GM12878 (cell line): ENCODE results near the gene VDR. TPM values are rescaled to one million over a fixed set of nuclear protein-coding genes. Genes with fewer than 3 reads are reported as not detected.

Source experiments
- ATAC-seq: fragments of 200-7000 bp; cut with Tn5 transposase; 3 replicates; pipeline ENCODE4 v1.9.1; 2020; ENCODE audit warnings: mild to moderate bottlenecking, moderate library complexity
- BruUV-seq: library from RNA; stranded (reverse); fragments of 400-500 nt; replicated peaks from 2 replicates; lab custom pipeline; 2021; lab: Mats Ljungman, UMichigan
- CTCF ChIA-PET: fragments of 300-600 bp; sonication (Branson Sonifier 250); formaldehyde crosslinking; extraction: SDS; loops from one replicate; lab custom pipeline; 2021; ENCODE audit warnings: inconsistent platforms; lab: Yijun Ruan, JAX
- POLR2A ChIA-PET: fragments of 350-600 bp; formaldehyde crosslinking; extraction: SDS; loops from one replicate; lab custom pipeline; 2021; ENCODE audit warnings: inconsistent platforms; lab: Charles Lee
- RAD21 ChIA-PET: fragments of 300-600 bp; sonication (Branson Sonifier 250); formaldehyde crosslinking; loops from one replicate; lab custom pipeline; 2023; ENCODE audit warnings: antibody characterized with exemption; ENCODE audit not compliant: unreplicated experiment; lab: Charles Lee
- SMC1A ChIA-PET: fragments of 300-600 bp; sonication (Branson Sonifier 250); formaldehyde crosslinking; loops from one replicate; lab custom pipeline; 2023; ENCODE audit not compliant: unreplicated experiment, uncharacterized antibody; lab: Charles Lee
- DNase-seq: peaks from one replicate; pipeline ENCODE4 v3.0.0-alpha.2; 2011; ENCODE audit warnings: low read depth, low spot score
- FAIRE-seq: peaks from 3 replicates; lab custom pipeline; 2011; peaks lifted over from hg19 to GRCh38; lab: Jason Lieb, UNC
- H2AFZ ChIP-seq: 2 replicates; pipeline ENCODE4 v1.6.0; 2011; ENCODE audit warnings: low read depth, low read length, control low read depth; ENCODE audit not compliant: control insufficient read depth
- H3K27ac ChIP-seq: 2 replicates; pipeline ENCODE4 v1.5.1; 2011; ENCODE audit warnings: control low read depth; ENCODE audit not compliant: control insufficient read depth, insufficient read depth
- H3K27me3 ChIP-seq, 2 experiments: replicated peaks in 1 of 2; 2 replicates each; pipeline versions ENCODE4 v1.6.0 to v1.6.1; 2011; ENCODE audit warnings: low read length in 1 of 2; ENCODE audit not compliant: control insufficient read depth in 2 of 2, insufficient read depth in 2 of 2
- H3K36me3 ChIP-seq, 2 experiments: 2 replicates each; pipeline ENCODE4 v1.5.1; 2011; ENCODE audit warnings: low read length in 1 of 2; ENCODE audit not compliant: control insufficient read depth in 2 of 2, insufficient read depth in 2 of 2
- H3K4me1 ChIP-seq: 2 replicates; pipeline ENCODE4 v1.6.1; 2011; ENCODE audit warnings: mild to moderate bottlenecking, low read length, moderate library complexity, mixed read lengths; ENCODE audit not compliant: control insufficient read depth, insufficient read depth
- H3K4me2 ChIP-seq: 2 replicates; pipeline ENCODE4 v1.6.0; 2011; ENCODE audit warnings: control low read depth; ENCODE audit not compliant: control insufficient read depth, insufficient read depth
- H3K4me3 ChIP-seq: fragments of 200-600 bp; sonication (generic); 2 replicates; pipeline ENCODE4 v1.5.1; 2016
- H3K79me2 ChIP-seq: 2 replicates; pipeline ENCODE4 v1.6.0; 2011; ENCODE audit warnings: low read length; ENCODE audit not compliant: control insufficient read depth, insufficient read depth
- H3K9ac ChIP-seq: 2 replicates; pipeline ENCODE4 v1.8.0; 2011; ENCODE audit warnings: low read length, control low read depth, mixed read lengths; ENCODE audit not compliant: control insufficient read depth, insufficient read depth
- H3K9me3 ChIP-seq: replicated peaks from 3 replicates; pipeline ENCODE4 v1.5.1; 2011; ENCODE audit warnings: mild to moderate bottlenecking, low read length; ENCODE audit not compliant: control insufficient read depth, insufficient read depth
- H4K20me1 ChIP-seq: 2 replicates; pipeline ENCODE4 v1.6.0; 2011; ENCODE audit not compliant: control insufficient read depth, insufficient read depth
- BHLHE40 ChIP-seq, 2 experiments: fragments of 450-650 bp in 1 of 2; IDR thresholded peaks; 2 replicates each; pipeline ENCODE4 v1.6.1; 2011 to 2017; ENCODE audit warnings: low read depth in 2 of 2, borderline replicate concordance in 1 of 2, improper control_type of control experiment in 1 of 2, low read length in 1 of 2, mild to moderate bottlenecking in 1 of 2
- HDAC2 ChIP-seq: fragments of 200-600 bp; sonication (generic); IDR thresholded peaks from 2 replicates; pipeline ENCODE4 v1.6.1; 2017
- IKZF2 ChIP-seq, 2 experiments: fragments of 450-650 bp; IDR thresholded peaks; 2 replicates each; pipeline ENCODE4 v1.6.1; 2017; ENCODE audit warnings: mild to moderate bottlenecking in 2 of 2, moderate library complexity in 2 of 2
- KLF5 ChIP-seq: fragments of 450-650 bp; IDR thresholded peaks from 2 replicates; pipeline ENCODE4 v1.6.1; 2014; ENCODE audit warnings: mild to moderate bottlenecking; ENCODE audit not compliant: partially characterized antibody
- MTA2 ChIP-seq: fragments of 450-650 bp; IDR thresholded peaks from 2 replicates; pipeline ENCODE4 v1.6.1; 2016; ENCODE audit warnings: low read depth, mild to moderate bottlenecking, moderate library complexity
- MTA3 ChIP-seq: IDR thresholded peaks from 2 replicates; pipeline ENCODE4 v1.6.1; 2012; ENCODE audit warnings: low read length, inconsistent platforms, borderline replicate concordance
- MYB ChIP-seq: fragments of 150-350 bp; IDR thresholded peaks from 2 replicates; pipeline ENCODE4 v1.6.1; 2014; ENCODE audit warnings: mild to moderate bottlenecking, low read depth, low read length, borderline replicate concordance
- NFYA ChIP-seq: IDR thresholded peaks from 2 replicates; pipeline ENCODE4 v1.6.1; 2011; ENCODE audit warnings: low read depth, mild to moderate bottlenecking, low read length, improper control_type of control experiment, borderline replicate concordance
- PAX5 ChIP-seq: IDR thresholded peaks from 2 replicates; pipeline ENCODE4 v1.6.1; 2011; ENCODE audit warnings: low read depth, low read length, borderline replicate concordance
- POU2F2 ChIP-seq: IDR thresholded peaks from 3 replicates; pipeline ENCODE4 v1.6.1; 2011; ENCODE audit warnings: low read depth, mild to moderate bottlenecking, low read length, borderline replicate concordance
- RAD51 ChIP-seq: fragments of 450-650 bp; IDR thresholded peaks from 2 replicates; pipeline ENCODE4 v1.6.1; 2016; ENCODE audit warnings: moderate library complexity, mild to moderate bottlenecking, inconsistent platforms
- RUNX3 ChIP-seq: IDR thresholded peaks from 2 replicates; pipeline ENCODE4 v1.6.1; 2012; ENCODE audit warnings: low read length, inconsistent platforms
- SPI1 ChIP-seq: IDR thresholded peaks from 2 replicates; pipeline ENCODE4 v1.6.1; 2011; ENCODE audit warnings: low read depth, mild to moderate bottlenecking, low read length, moderate library complexity, borderline replicate concordance; ENCODE audit not compliant: insufficient read depth
- SUZ12 ChIP-seq: fragments of 200-600 bp; sonication (generic); IDR thresholded peaks from one replicate; pipeline ENCODE4 v1.6.1; 2018; ENCODE audit warnings: antibody characterized with exemption, mild to moderate bottlenecking; ENCODE audit not compliant: unreplicated experiment
- TCF12 ChIP-seq: IDR thresholded peaks from 2 replicates; pipeline ENCODE4 v1.6.1; 2011; ENCODE audit warnings: low read depth, mild to moderate bottlenecking, low read length
- YY1 ChIP-seq: IDR thresholded peaks from 2 replicates; pipeline ENCODE4 v1.6.1; 2011; ENCODE audit warnings: low read depth, mild to moderate bottlenecking, low read length
- WGBS: methylation state at CpG from one replicate; pipeline ENCODE4 v1.1.6; 2016; ENCODE audit warnings: low lambda C conversion rate; ENCODE audit not compliant: insufficient replicate concordance, insufficient coverage; ENCODE audit errors: missing lambda C conversion rate; 5-methylcytosine and 5-hydroxymethylcytosine counted together
- in situ Hi-C: fragments of 300-500 bp; cut with MboI; formaldehyde crosslinking; loops from 9 replicates; pipeline ENCODE4 v1.14.3; 2018; ENCODE audit warnings: mixed read lengths
- intact Hi-C: fragments of 100-400 bp; cut with micrococcal nuclease; formaldehyde crosslinking; loops from one replicate; pipeline ENCODE4 v1.14.2; 2022; ENCODE audit not compliant: unreplicated experiment
- polyA plus RNA-seq, 11 experiments: library from polyadenylated mRNA; depleted of rRNA in 4 of 11; unstranded in 6 of 11; stranded (reverse) in 5 of 11; fragments of >200 nt; fragmentation: Nextera tagmentation in 4 of 11; fragmentation: Illumina TruSeq in 1 of 11; extraction: Ambion mirVana in 4 of 11; extraction: Trizol in 1 of 11; gene quantifications; 1 replicate in 1 of 11; 2 replicates in 10 of 11; pipeline versions ENCODE4 v1.2.1 to v1.2.3, GENCODE V29; 2011 to 2016; ENCODE audit warnings: inconsistent platforms in 2 of 11, missing spikeins in 2 of 11, low read depth in 1 of 11
- total RNA-seq, 4 experiments: library from RNA; depleted of rRNA in 3 of 4; stranded (reverse); fragments of >200 nt in 3 of 4; fragmentation: Illumina TruSeq in 1 of 4; extraction: Trizol in 1 of 4; gene quantifications; 2 replicates each; pipeline versions ENCODE4 v1.2.1 to v1.2.3, GENCODE V29; 2013 to 2021
- TF ChIP-seq, protein P1 (sequence below): IDR thresholded peaks from 2 replicates; pipeline ENCODE4 v1.6.1; 2011; ENCODE audit warnings: borderline replicate concordance, low read depth, mild to moderate bottlenecking, moderate library complexity, low read length; ENCODE audit not compliant: insufficient read depth, poor library complexity, severe bottlenecking
- TF ChIP-seq, protein P2 (sequence below): fragments of 450-650 bp; IDR thresholded peaks from 2 replicates; pipeline ENCODE4 v1.6.1; 2017; ENCODE audit warnings: low read depth, mild to moderate bottlenecking, moderate library complexity
- TF ChIP-seq, protein P3 (sequence below): IDR thresholded peaks from 2 replicates; pipeline ENCODE4 v1.6.1; 2012; ENCODE audit warnings: low read depth, low read length, improper control_type of control experiment

Gene VDR
- total and polyA plus RNA-seq, 10 of the 15 experiments (the other 5 are each of a cell fraction or from before 2014, with no cell fraction given) = 0.27 to 7.9 (median 3.0) TPM

DNA sequence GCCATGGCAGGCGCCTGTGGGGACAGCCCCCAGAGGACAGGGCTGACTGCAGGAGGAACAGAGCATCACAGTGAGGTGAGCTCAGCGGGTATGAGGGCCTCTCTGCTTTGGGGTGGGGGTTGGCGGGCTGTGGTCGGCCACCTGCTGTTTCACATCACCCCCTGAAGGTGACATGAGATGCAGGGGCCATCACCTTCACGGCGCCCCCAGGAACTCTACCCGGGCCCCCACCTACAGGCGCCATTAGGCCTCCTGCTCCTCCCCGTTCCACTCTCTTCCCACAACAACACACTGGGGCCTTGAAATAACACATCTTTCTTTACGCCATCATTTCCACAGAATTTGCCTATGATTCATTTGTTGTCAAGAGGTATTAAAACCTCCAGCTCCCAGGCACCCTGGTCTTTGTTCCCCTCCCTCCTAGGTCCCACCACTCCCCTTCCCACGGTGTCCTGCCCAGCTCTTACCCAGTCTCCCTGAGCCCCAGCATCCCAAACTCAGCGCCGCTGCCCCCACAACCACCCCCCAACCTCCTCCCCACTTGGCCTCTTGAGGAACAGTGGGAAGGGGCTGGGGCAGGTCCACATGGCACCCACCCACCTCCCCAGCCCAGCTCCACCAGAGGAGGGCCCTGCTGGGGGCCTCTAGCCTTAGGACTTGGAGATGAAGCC is 72.4 kb downstream of the VDR start:
- Histone ChIP-seq H4K20me1 (no peaks in the 10 kb centered on the region), H3K27ac (peak overlapping the region; percentile 55), H3K4me3 (peak overlapping the region; percentile 29; the same call in 1 of the 2 replicates), H3K9me3 (no peaks in the 10 kb centered on the region), H3K4me1 (peaks cover 65% of the 10 kb centered on the region), H3K27me3 (no peaks in the 10 kb centered on the region; a peak in 1 of 4 replicates), H3K36me3 (no peaks in the 10 kb centered on the region), H3K9ac (peak overlapping the region; percentile 38), H3K4me2 (peak overlapping the region; percentile 77), H3K79me2 (no peaks in the 10 kb centered on the region), H2AFZ (peak overlapping the region; percentile 48)
- 13% methylated on average over 13 of the region's 13 CpGs for WGBS
- ChIA-PET RAD21 (interaction anchor here (0.8 to 12.6 kb wide), 12 partner anchors 9 to 117 kb away, joined by 3 to 202 read pairs (median 5); partner anchors contain the start of gene HDAC7), SMC1A (interaction anchor here (0.8 to 4.1 kb wide), 13 partner anchors 9 to 90 kb away, joined by 3 to 24 read pairs (median 4); no protein-coding TSS in a partner anchor), CTCF (interaction anchor here (0.8 to 14.0 kb wide), 9 partner anchors 13 to 117 kb away, joined by 3 to 215 read pairs (median 85); partner anchors contain the start of genes HDAC7 and SLC48A1), POLR2A (interaction anchor here (0.6 to 5.4 kb wide), 10 partner anchors 10 to 77 kb away, joined by 3 to 46 read pairs (median 4); no protein-coding TSS in a partner anchor)
- no peak for DNase-seq
- in situ Hi-C loops = no loop called here
- no peak for FAIRE-seq
- peak; percentile 76 for ATAC-seq
- intact Hi-C loops = no loop called here
- no TSS peak for BruUV-seq
- peak; percentile 26 to 55; a peak in 2 of 4 replicates for TF ChIP-seq BHLHE40 (IDR thresholded peaks at IDR 0.05; ENCODE audit: borderline replicate concordance in 1 of 2, low read depth in 2 of 2, low read length in 1 of 2)
- TF ChIP-seq, protein P1, sequence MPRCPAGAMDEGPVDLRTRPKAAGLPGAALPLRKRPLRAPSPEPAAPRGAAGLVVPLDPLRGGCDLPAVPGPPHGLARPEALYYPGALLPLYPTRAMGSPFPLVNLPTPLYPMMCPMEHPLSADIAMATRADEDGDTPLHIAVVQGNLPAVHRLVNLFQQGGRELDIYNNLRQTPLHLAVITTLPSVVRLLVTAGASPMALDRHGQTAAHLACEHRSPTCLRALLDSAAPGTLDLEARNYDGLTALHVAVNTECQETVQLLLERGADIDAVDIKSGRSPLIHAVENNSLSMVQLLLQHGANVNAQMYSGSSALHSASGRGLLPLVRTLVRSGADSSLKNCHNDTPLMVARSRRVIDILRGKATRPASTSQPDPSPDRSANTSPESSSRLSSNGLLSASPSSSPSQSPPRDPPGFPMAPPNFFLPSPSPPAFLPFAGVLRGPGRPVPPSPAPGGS = peak; percentile 68
- no peak for TF ChIP-seq NFYA
- TF ChIP-seq, protein P2, sequence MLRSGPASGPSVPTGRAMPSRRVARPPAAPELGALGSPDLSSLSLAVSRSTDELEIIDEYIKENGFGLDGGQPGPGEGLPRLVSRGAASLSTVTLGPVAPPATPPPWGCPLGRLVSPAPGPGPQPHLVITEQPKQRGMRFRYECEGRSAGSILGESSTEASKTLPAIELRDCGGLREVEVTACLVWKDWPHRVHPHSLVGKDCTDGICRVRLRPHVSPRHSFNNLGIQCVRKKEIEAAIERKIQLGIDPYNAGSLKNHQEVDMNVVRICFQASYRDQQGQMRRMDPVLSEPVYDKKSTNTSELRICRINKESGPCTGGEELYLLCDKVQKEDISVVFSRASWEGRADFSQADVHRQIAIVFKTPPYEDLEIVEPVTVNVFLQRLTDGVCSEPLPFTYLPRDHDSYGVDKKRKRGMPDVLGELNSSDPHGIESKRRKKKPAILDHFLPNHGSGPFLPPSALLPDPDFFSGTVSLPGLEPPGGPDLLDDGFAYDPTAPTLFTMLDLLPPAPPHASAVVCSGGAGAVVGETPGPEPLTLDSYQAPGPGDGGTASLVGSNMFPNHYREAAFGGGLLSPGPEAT = 0 out of 2 replicates have a peak, but pooled peaks have one; percentile 18
- no peak for TF ChIP-seq SUZ12
- TF ChIP-seq MTA3 = 0 out of 2 replicates have a peak, but pooled peaks have one; percentile 17
- TF ChIP-seq YY1 = peak; percentile 89
- TF ChIP-seq HDAC2 = no peak
- peak; percentile 89; the same call in 2 of the 3 replicates for TF ChIP-seq POU2F2
- TF ChIP-seq PAX5 = peak; percentile 39; the same call in 1 of the 2 replicates
- no peak for TF ChIP-seq KLF5
- no peak for TF ChIP-seq MYB
- TF ChIP-seq RAD51 = no peak
- TF ChIP-seq SPI1 = 0 out of 2 replicates have a peak, but pooled peaks have one; percentile 17
- TF ChIP-seq RUNX3 = peak; percentile 88
- peak; percentile 72 to 75 for TF ChIP-seq IKZF2 (IDR thresholded peaks at IDR 0.05)
- TF ChIP-seq TCF12 = peak; percentile 83; the same call in 1 of the 2 replicates
- TF ChIP-seq, protein P3, sequence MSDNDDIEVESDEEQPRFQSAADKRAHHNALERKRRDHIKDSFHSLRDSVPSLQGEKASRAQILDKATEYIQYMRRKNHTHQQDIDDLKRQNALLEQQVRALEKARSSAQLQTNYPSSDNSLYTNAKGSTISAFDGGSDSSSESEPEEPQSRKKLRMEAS = 0 out of 2 replicates have a peak, but pooled peaks have one; percentile 17
- TF ChIP-seq MTA2 = peak; percentile 62; the same call in 1 of the 2 replicates
